HepG2 (cell line): ENCODE results near the gene NUTF2. TPM values are rescaled to one million over a fixed set of nuclear protein-coding genes. Genes with fewer than 3 reads are reported as not detected.

Source experiments
- ARNT2 ChIP-seq: sonication (generic); formaldehyde crosslinking; IDR thresholded peaks from 2 replicates; pipeline ENCODE4 v1.8.0; 2022; ENCODE audit warnings: mild to moderate bottlenecking, low read depth, missing genetic modification reagents, moderate library complexity
- CBFB ChIP-seq: sonication (generic); formaldehyde crosslinking; IDR thresholded peaks from 2 replicates; pipeline ENCODE4 v1.4.0; 2020; ENCODE audit warnings: missing genetic modification reagents
- CREM ChIP-seq, 2 experiments: sonication (generic) in 1 of 2; formaldehyde crosslinking in 1 of 2; IDR thresholded peaks; 2 replicates each; pipeline versions ENCODE4 v1.4.0 to v1.6.1; 2016 to 2020; ENCODE audit warnings: antibody characterized with exemption in 1 of 2, mild to moderate bottlenecking in 1 of 2, missing genetic modification reagents in 1 of 2
- ETV6 ChIP-seq: sonication (generic); formaldehyde crosslinking; conservative IDR thresholded peaks from 2 replicates; pipeline ENCODE4 v1.4.0; 2020; ENCODE audit warnings: missing genetic modification reagents
- FOXP1 ChIP-seq, 2 experiments: fragments of 450-650 bp in 1 of 2; IDR thresholded peaks; 2 replicates each; pipeline ENCODE4 v1.6.1; 2017 to 2018; ENCODE audit warnings: antibody characterized with exemption in 1 of 2
- FOXP4 ChIP-seq: sonication (generic); formaldehyde crosslinking; IDR thresholded peaks from 2 replicates; pipeline ENCODE4 v1.4.0; 2020; ENCODE audit warnings: missing genetic modification reagents
- HMGXB3 ChIP-seq: sonication (generic); formaldehyde crosslinking; IDR thresholded peaks from 2 replicates; pipeline ENCODE4 v1.4.0; 2020; ENCODE audit warnings: missing genetic modification reagents, borderline replicate concordance
- MED8 ChIP-seq: sonication (generic); formaldehyde crosslinking; IDR thresholded peaks from 2 replicates; pipeline ENCODE4 v1.8.1; 2023; ENCODE audit warnings: mild to moderate bottlenecking, missing genetic modification reagents; ENCODE audit not compliant: insufficient replicate concordance
- MIXL1 ChIP-seq: IDR thresholded peaks from 2 replicates; pipeline ENCODE4 v1.6.1; 2016
- PHF8 ChIP-seq: sonication (generic); formaldehyde crosslinking; IDR thresholded peaks from 2 replicates; pipeline ENCODE4 v1.5.0; 2020; ENCODE audit warnings: missing genetic modification reagents
- RFX3 ChIP-seq: IDR thresholded peaks from 2 replicates; pipeline ENCODE4 v1.6.1; 2016; ENCODE audit warnings: missing biosample characterization, missing genetic modification reagents
- SIN3A ChIP-seq: IDR thresholded peaks from 2 replicates; pipeline ENCODE4 v1.6.1; 2011; ENCODE audit warnings: low read depth, mild to moderate bottlenecking, control low read depth, low read length, borderline replicate concordance
- SOX6 ChIP-seq, 2 experiments: fragments of 450-650 bp in 1 of 2; sonication (generic) in 1 of 2; formaldehyde crosslinking in 1 of 2; IDR thresholded peaks; 2 replicates each; pipeline versions ENCODE4 v1.4.0 to v1.6.1; 2017 to 2020; ENCODE audit warnings: antibody characterized with exemption in 1 of 2, mild to moderate bottlenecking in 1 of 2, missing genetic modification reagents in 1 of 2
- TBL1XR1 ChIP-seq: fragments of 150-350 bp; IDR thresholded peaks from 2 replicates; pipeline ENCODE4 v1.6.1; 2014; ENCODE audit warnings: borderline replicate concordance, low read length; ENCODE audit not compliant: partially characterized antibody
- TEF ChIP-seq: sonication (generic); formaldehyde crosslinking; IDR thresholded peaks from 2 replicates; pipeline ENCODE4 v1.5.0; 2020; ENCODE audit warnings: missing genetic modification reagents
- ZBTB25 ChIP-seq: IDR thresholded peaks from 2 replicates; pipeline ENCODE4 v1.6.1; 2018; ENCODE audit warnings: missing genetic modification reagents
- ZMYM4 ChIP-seq: sonication (generic); formaldehyde crosslinking; IDR thresholded peaks from 2 replicates; pipeline ENCODE4 v1.8.1; 2023; ENCODE audit warnings: mild to moderate bottlenecking, missing genetic modification reagents
- ZNF30 ChIP-seq: sonication (generic); formaldehyde crosslinking; IDR thresholded peaks from 2 replicates; pipeline ENCODE4 v1.5.0; 2020; ENCODE audit warnings: mild to moderate bottlenecking, missing genetic modification reagents
- ZNF558 ChIP-seq: sonication (generic); formaldehyde crosslinking; IDR thresholded peaks from 2 replicates; pipeline ENCODE4 v1.9.0; 2022; ENCODE audit warnings: mild to moderate bottlenecking, missing genetic modification reagents, borderline replicate concordance
- ZNF776 ChIP-seq: sonication (generic); formaldehyde crosslinking; IDR thresholded peaks from 2 replicates; pipeline ENCODE4 v1.4.0; 2020; ENCODE audit warnings: mild to moderate bottlenecking, missing genetic modification reagents
- ZNF777 ChIP-seq: sonication (generic); formaldehyde crosslinking; IDR thresholded peaks from 2 replicates; pipeline ENCODE4 v1.4.0; 2020; ENCODE audit warnings: missing genetic modification reagents
- polyA plus RNA-seq, 8 experiments: library from polyadenylated mRNA; depleted of rRNA in 3 of 8; stranded (reverse) in 7 of 8; unstranded in 1 of 8; fragments of >200 nt; fragmentation: Illumina TruSeq in 4 of 8; extraction: Trizol in 4 of 8; gene quantifications; 2 replicates each; pipeline versions ENCODE4 v1.2.1 to v1.2.3, GENCODE V29; 2011 to 2016; ENCODE audit warnings: low read depth in 4 of 8, missing spikeins in 1 of 8, mixed read lengths in 1 of 8; ENCODE audit not compliant: insufficient read depth in 1 of 8
- total RNA-seq, 5 experiments: library from RNA; depleted of rRNA; stranded (reverse); fragments of >200 nt; fragmentation: Illumina TruSeq; extraction: Trizol; gene quantifications; 2 replicates each; pipeline ENCODE4 v1.2.3, GENCODE V29; 2016; ENCODE audit warnings: low read depth in 1 of 5

Gene NUTF2
- total and polyA plus RNA-seq, 2 of the 13 experiments (the other 11 are each of a cell fraction or from before 2014, with no cell fraction given): 168 to 214 TPM

GRCh38 chr16:67872631-67873434 lies 26.1 kb downstream of the NUTF2 start, which contains the start of gene EDC4 (continued):
- TF ChIP-seq HMGXB3 (CRISPR knock-in tag) (peak; percentile 73; the same call in 1 of the 2 replicates), TBL1XR1 (peak; percentile 75), ETV6 (CRISPR knock-in tag) (peak; percentile 67; the same call in 1 of the 2 replicates), ZBTB25 (CRISPR knock-in tag) (peak; percentile 81), FOXP1 (IDR thresholded peaks at IDR 0.05) (no peak), FOXP1 (CRISPR knock-in tag; IDR thresholded peaks at IDR 0.05) (no peak), ZNF777 (CRISPR knock-in tag) (peak; percentile 85), RFX3 (CRISPR knock-in tag) (no peak; the same call in 1 of the 2 replicates), PHF8 (peak; percentile 92), ZNF30 (CRISPR knock-in tag) (peak; percentile 67; the same call in 1 of the 2 replicates), TEF (no peak), FOXP4 (CRISPR knock-in tag) (peak; percentile 61), MED8 (CRISPR knock-in tag) (peak; percentile 57), MIXL1 (CRISPR knock-in tag) (peak; percentile 73), ZNF776 (peak; percentile 84; the same call in 1 of the 2 replicates), ZMYM4 (CRISPR knock-in tag) (peak; percentile 91), SOX6 (IDR thresholded peaks at IDR 0.05) (no peak), SOX6 (CRISPR knock-in tag; IDR thresholded peaks at IDR 0.05) (peak; percentile 48; the same call in 1 of the 2 replicates), CREM (IDR thresholded peaks at IDR 0.05) (peak; percentile 49; the same call in 1 of the 2 replicates), CREM (CRISPR knock-in tag; IDR thresholded peaks at IDR 0.05) (peak; percentile 48; the same call in 1 of the 2 replicates), SIN3A (peak; percentile 93), ARNT2 (peak; percentile 91), ZNF558 (CRISPR knock-in tag) (peak; percentile 81; the same call in 1 of the 2 replicates), CBFB (CRISPR knock-in tag) (peak; percentile 98)
